GM12873 (cell line): Measurements from ENCODE around the gene COMMD4.

Source experiments
- CTCF ChIP-seq: IDR thresholded peaks from 2 replicates; pipeline ENCODE4 v1.5.1; 2012; ENCODE audit warnings: low read depth, mild to moderate bottlenecking, moderate library complexity, low read length, control low read depth; ENCODE audit not compliant: insufficient read depth; ENCODE audit errors: missing control alignments

COMMD4 gene

GRCh38 chr15:75367006-75367405 lies 31.1 kb downstream of the COMMD4 start:
- TF ChIP-seq CTCF, result no peak

DNA sequence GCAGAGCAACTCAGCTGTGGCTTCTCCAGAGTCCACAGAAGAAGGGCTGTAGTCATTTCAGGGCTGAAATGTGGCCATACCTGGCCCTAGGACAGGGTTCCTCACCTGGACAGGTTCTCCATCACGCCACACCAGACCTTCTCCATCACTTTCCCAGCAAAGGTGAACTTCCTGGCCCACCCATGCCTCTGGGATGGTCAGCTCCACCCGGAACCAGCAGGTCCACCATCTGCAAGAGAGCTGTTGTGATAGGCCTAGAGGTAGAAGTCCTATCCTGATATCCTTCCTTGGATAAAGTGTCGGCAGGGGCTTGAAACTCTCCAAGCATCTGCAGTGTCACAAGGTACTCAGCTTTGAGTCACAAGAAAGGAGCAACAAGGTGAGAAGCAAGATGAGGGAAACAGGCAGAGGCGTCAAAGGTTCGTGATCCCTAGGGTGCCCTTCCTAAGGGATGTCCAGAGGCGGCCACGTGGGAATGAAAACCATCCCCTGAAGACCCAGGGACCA lies 31.6 kb downstream of the COMMD4 start:
- TF ChIP-seq CTCF, result no peak

DNA sequence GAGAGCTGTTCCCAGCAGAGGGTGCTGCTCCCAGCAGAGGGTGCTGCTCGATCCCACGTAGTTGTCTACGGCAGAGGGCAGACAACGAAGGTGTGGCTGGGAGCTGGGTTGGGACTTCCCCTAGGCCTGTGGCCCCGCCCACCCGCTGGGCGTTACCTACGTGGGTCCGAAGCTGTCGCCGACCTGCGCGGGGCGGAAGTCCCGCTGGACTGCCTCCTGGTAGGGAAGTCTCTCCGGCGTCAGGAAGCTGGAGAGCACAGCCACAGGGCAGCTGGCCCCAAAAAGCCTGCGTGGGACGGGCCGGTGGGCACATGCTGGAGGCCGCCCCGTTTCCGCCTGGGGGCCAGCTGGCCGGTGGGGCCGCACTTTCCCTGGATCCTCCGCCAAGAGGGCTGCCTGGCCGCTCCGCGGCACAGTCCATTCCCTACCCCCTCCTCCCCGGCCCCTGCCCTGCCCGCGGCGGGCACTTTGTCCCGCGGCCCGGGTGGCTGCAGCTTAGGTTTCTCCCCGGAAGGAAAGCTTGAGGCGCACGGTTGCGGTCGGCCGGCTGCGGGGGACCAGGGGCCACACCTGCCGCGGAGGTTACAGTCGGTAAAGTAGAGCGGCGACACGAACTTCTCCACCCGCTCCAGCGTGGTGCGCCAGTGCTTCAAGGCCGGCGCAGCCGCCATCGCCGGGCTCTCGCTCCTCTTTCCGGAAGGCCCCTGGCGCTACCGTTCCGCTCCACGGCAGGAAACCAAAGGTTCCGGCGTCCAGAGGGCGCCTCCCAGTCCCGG lies 32.2 kb downstream of the COMMD4 start, which contains the start of gene MAN2C1:
MAN2C1 (minus strand) TSS at position 695 of the 776 bp plus-strand sequence; CDS start at position 671, 24 bp downstream.
- peak; percentile 87 for TF ChIP-seq CTCF

GRCh38 chr15:75368689-75369239 lies 32.9 kb downstream of the COMMD4 start:
- TF ChIP-seq CTCF, result no peak

- TF ChIP-seq CTCF, result no peak
These were observed 34.2 kb downstream of the COMMD4 start for GRCh38 chr15:75369897-75370581.

DNA sequence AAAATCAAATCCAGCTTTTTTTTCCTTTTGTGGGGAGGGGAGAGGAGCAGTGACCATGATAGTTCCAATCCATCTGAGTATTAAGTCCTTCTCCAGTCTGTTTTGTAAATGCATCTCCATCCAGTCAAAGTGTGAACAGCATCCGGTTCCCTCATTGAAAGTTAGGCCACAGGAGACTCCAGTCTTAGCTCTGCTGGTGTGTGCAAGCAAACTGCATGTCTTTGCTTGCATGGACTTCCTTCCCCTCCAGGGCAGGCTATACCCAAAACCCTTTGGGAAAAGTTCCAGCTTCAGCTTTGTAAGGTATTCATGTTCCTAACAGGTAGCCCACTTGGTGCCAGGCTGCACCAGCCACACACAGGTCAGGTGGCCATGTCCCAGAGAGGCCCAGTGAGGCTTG lies 35.6 kb downstream of the COMMD4 start:
- no peak for TF ChIP-seq CTCF
